Ishikawa (cell line): ENCODE results near the gene MOAP1.

ENCODE experiments used
- CEBPB ChIP-seq: IDR thresholded peaks from 2 replicates; pipeline ENCODE4 v1.6.1; 2012
- CREB1 ChIP-seq: IDR thresholded peaks from 2 replicates; pipeline ENCODE4 v1.6.1; 2012; ENCODE audit warnings: low read depth
- EGR1 ChIP-seq: IDR thresholded peaks from 2 replicates; pipeline ENCODE4 v1.6.1; 2012
- EP300 ChIP-seq: IDR thresholded peaks from 2 replicates; pipeline ENCODE4 v1.6.1; 2012; ENCODE audit warnings: borderline replicate concordance
- FOXM1 ChIP-seq: IDR thresholded peaks from 2 replicates; pipeline ENCODE4 v1.6.1; 2012; ENCODE audit warnings: low read depth, borderline replicate concordance
- MAX ChIP-seq: IDR thresholded peaks from 2 replicates; pipeline ENCODE4 v1.6.1; 2012
- RAD21 ChIP-seq: IDR thresholded peaks from 2 replicates; pipeline ENCODE4 v1.6.1; 2012; ENCODE audit warnings: low read depth
- REST ChIP-seq: IDR thresholded peaks from 2 replicates; pipeline ENCODE4 v1.6.1; 2012; ENCODE audit warnings: low read depth, mild to moderate bottlenecking
- TAF1 ChIP-seq: IDR thresholded peaks from 2 replicates; pipeline ENCODE4 v1.6.1; 2012; ENCODE audit warnings: low read depth, mild to moderate bottlenecking
- TCF12 ChIP-seq: IDR thresholded peaks from 2 replicates; pipeline ENCODE4 v1.6.1; 2012; ENCODE audit warnings: low read depth
- TEAD4 ChIP-seq: IDR thresholded peaks from 2 replicates; pipeline ENCODE4 v1.6.1; 2012
- USF1 ChIP-seq: IDR thresholded peaks from 2 replicates; pipeline ENCODE4 v1.6.1; 2012
- YY1 ChIP-seq: IDR thresholded peaks from 2 replicates; pipeline ENCODE4 v1.6.1; 2012; ENCODE audit warnings: low read depth
- ZBTB7A ChIP-seq: IDR thresholded peaks from 2 replicates; pipeline ENCODE4 v1.6.1; 2012; ENCODE audit warnings: low read depth

GRCh38 chr14:93219103-93219726 is 34.5 kb upstream of the MOAP1 start:
- TF ChIP-seq CREB1 (no peak), REST (no peak), TAF1 (no peak), RAD21 (peak; percentile 64), CEBPB (no peak), MAX (no peak), EGR1 (no peak), ZBTB7A (no peak), TEAD4 (no peak), TCF12 (no peak), EP300 (no peak), FOXM1 (no peak), YY1 (no peak), USF1 (no peak)
